Fibroblast of upper back skin (primary cell): ENCODE data around the gene SRPK2.

Source experiments
- DNase-seq: peaks from one replicate; pipeline ENCODE4 v3.0.0-alpha.2; 2013

Gene SRPK2

GRCh38 chr7:105126436-105126975, 262.2 kb downstream of the SRPK2 start:
- DNase-seq: no peak

- no peak for DNase-seq
Measured at GRCh38 chr7:105125745-105126144, 263.0 kb downstream of the SRPK2 start.

GRCh38 chr7:105122619-105123018, 266.1 kb downstream of the SRPK2 start:
- no peak for DNase-seq

- no peak for DNase-seq
Measured at GRCh38 chr7:105118612-105119600, 269.8 kb downstream of the SRPK2 start.

DNA sequence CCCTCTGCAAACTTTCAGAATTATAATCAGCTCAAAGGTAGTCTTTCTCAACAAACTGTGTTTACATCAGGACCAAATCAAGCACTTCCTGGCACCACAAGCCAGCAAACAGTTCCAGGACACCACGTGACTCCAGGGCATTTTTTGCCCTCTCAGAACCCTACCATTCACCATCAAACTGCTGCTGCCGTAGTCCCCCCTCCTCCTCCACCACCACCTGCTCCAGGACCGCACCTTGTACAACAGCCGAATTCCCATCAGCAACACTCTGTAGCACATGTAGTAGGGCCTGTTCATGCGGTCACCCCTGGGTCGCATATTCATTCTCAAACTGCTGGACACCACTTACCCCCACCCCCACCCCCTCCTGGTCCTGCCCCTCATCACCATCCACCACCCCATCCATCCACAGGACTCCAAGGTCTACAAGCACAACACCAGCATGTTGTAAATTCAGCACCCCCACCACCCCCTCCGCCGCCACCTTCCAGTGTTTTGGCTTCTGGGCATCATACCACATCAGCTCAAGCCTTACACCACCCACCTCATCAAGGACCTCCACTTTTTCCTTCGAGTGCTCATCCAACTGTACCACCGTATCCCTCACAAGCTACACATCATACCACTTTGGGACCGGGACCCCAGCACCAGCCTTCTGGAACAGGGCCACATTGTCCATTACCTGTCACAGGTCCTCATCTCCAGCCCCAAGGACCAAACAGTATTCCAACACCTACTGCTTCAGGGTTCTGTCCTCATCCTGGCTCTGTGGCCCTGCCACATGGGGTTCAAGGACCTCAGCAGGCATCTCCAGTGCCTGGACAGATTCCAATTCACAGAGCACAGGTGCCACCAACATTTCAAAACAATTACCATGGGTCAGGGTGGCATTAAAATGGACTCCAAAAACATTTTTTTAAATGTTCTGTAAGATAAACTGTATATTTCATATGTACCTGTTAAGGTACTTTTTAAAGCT, 276.0 kb downstream of the SRPK2 start:
- DNase-seq: no peak

DNA sequence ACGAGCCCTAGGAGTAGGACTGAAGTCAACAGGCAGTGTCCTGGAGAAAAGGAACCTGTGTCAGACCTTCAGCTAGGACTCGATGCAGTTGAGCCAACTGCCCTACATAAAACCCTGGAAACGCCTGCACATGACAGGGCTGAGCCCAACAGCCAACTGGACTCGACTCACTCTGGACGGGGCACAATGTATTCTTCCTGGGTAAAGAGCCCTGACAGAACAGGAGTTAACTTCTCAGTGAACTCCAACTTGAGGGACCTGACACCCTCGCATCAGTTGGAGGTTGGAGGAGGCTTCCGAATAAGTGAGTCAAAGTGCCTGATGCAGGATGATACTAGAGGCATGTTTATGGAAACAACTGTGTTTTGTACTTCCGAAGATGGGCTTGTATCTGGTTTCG, 281.3 kb downstream of the SRPK2 start:
- DNase-seq: no peak

DNA sequence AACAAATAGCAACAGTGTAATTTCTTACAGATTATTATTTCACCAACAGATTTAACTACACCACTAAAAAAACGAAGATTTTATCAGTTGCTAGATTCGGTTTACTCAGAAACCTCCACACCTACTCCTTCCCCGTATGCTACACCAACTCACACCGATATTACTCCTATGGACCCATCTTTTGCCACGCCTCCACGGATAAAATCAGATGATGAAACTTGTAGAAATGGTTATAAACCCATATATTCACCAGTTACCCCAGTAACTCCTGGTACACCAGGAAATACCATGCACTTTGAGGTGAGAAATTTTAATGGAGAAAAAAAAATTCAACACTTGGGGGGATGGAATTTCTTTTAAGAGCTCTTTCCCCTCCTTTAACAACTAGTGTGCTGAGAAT, 282.2 kb downstream of the SRPK2 start:
- DNase-seq: peak; percentile 24

GRCh38 chr7:105105579-105105978, 283.1 kb downstream of the SRPK2 start:
- DNase-seq: no peak

DNA sequence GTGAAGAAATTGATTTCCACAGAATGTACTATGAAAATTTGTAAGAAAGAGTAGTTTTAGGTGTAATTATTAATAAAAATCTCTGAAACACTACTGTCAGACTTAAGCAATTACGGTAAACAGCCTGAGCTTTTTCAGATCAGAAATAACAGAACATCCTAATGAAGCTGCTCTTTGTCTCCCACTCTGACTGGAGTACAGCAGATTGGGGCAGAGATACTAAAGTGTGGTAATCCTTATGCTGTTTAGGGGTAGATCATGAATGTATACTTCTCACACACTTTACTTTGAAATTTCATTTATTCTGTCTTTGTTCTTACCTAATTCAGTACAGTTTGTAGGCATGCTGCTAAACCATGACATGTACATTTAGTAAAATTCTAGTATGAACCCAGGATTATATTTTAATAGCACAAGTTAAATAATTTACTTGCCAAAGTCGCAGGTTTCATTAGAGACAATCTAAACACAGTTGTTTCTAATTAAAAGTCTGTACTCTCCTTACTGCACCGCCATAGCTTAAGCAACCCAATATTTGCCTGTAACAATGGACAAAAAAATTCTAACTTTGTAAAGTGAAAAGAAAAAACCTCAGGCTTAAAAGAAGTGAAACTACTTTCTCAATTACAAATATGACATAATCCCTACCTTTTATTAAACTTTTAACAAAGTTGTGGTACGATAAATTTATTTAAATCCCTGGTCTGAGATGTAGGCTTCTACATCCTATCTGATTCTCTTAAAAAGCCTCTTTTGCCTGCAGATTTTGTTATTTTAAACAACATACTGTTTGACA, 286.0 kb downstream of the SRPK2 start:
- no peak for DNase-seq

- no peak for DNase-seq
Measured at GRCh38 chr7:105101864-105102263, 286.9 kb downstream of the SRPK2 start.

GRCh38 chr7:105098863-105099515, 289.7 kb downstream of the SRPK2 start:
- DNase-seq: no peak

DNA sequence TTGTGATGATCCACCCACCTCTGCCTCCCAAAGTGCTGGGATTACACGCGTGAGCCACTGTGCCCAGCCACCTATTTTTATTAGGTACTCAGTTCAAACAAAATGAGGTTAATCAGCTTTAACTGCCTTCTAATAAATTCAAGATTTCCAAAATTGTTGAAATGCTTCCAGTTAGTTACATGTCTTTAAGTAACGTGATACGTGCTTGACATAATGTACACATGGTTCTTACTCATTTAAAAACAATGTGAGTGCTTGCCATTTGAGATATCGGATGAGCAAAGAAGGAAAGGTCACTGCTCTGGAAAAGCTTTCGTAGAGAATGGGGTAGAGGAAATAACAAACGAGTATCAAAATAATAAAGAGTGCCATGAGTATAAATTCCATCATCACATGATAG, 291.1 kb downstream of the SRPK2 start:
- DNase-seq: peak; percentile 92

DNA sequence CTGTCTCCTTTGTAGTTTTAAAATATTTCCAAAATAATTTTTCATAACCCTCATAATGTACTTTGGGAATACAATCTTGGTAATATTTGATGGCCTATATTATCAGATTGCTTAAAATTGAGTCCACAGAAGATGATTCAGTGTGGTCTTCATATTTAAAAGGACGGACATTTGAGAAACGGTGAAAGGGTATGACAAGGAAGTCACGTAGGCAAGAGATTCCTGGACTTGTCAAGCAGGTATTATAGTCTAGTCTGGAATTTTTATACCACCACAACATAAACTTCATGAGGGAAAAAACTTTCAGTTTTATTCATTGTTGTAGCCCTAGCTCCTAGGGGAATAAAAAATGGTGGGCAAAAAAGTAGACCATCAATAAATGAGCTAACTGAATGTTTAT, 292.4 kb downstream of the SRPK2 start:
- no peak for DNase-seq

DNA sequence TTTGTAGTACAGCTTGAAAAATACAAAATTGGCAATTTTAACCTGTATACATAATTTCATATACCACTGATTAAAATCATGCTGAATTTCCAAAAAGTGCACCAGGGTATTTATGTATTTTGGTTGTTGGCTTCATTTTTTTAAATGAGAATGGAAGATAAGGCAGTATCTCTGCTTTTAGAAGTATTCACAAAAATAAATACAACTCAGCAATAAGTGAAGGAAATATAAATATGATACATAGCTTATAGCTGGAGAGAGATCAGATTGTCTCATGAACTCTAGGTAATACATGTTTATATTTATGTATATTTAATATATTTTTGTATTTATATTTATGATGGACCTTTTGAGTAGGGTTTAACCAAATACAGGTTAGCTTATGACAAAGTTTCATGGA, 293.8 kb downstream of the SRPK2 start:
- no peak for DNase-seq

GRCh38 chr7:105088456-105088855, 300.3 kb downstream of the SRPK2 start:
- no peak for DNase-seq

DNA sequence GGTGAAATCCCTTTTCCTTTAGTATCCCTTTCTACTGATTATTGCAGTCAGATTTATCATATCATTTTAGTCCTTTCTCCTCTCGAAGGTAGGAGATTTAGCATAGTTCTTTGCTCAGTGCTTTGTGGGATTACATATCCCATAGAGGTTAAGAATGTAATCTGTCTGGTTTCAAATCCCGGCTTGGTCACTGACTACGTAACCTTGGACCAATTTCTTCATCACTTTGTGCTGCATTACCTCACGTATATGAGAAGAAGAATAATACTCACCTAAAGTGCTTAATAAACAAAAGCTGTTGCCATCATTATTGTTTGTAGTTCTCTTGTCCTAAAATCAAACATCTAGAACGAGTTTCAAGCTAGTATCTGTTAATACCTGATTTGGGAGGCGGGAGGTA, 300.7 kb downstream of the SRPK2 start:
- DNase-seq: no peak

DNA sequence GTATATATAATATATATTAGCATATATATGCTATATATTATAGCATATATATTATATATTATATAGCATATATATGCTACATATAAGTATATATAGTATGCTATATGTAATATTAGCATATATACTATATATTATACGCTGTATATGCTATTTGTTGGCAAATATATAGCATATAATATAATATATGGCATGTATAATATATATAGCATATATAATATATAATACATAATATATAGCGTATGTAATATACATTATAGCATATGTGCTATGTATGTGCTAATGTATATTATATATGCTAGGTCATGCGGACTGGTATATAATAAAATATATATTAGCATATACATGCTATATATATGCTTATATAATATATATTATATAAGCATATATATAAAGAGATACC, 301.9 kb downstream of the SRPK2 start:
- no peak for DNase-seq

- no peak for DNase-seq
Measured at GRCh38 chr7:105084581-105084980, 304.1 kb downstream of the SRPK2 start.

- no peak for DNase-seq
Measured at GRCh38 chr7:105079348-105079747, 309.4 kb downstream of the SRPK2 start.

DNA sequence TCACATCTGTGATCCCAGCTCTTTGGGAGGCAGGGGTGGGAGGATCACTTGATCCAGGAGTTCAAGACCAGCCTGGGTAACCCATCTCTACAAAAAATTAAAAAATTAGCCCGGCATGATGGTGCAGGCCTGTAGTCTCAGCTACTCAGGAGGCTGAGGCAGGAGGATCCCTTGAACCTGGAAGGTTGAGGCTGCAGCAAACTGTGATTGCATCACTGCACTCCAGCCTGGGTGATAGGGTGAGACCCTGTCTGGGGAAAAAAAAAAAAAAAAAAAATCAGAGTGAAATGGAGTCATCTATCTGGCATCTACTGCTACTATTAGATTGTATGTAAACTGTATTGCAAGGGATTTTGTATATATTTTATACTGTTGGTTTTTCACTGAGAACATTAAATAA, 315.6 kb downstream of the SRPK2 start:
- no peak for DNase-seq

- no peak for DNase-seq
Measured at GRCh38 chr7:105068886-105069285, 319.8 kb downstream of the SRPK2 start.

GRCh38 chr7:105067691-105068090, 321.0 kb downstream of the SRPK2 start:
- no peak for DNase-seq
